GM21723 (cell line): Measurements from ENCODE around the gene RBM10.
"Not testable (repeated sequence)": the region's sequence is repeated elsewhere in the genome, so short reads cannot be mapped to it uniquely, and the experiment has no call there.

ENCODE experiments used
- ATAC-seq: cut with Tn5 transposase; IDR thresholded peaks from one replicate; pipeline ENCODE4 v1.9.1; 2021; ENCODE audit warnings: mild to moderate bottlenecking, moderate library complexity; ENCODE audit not compliant: unreplicated experiment

Gene RBM10, protein sequence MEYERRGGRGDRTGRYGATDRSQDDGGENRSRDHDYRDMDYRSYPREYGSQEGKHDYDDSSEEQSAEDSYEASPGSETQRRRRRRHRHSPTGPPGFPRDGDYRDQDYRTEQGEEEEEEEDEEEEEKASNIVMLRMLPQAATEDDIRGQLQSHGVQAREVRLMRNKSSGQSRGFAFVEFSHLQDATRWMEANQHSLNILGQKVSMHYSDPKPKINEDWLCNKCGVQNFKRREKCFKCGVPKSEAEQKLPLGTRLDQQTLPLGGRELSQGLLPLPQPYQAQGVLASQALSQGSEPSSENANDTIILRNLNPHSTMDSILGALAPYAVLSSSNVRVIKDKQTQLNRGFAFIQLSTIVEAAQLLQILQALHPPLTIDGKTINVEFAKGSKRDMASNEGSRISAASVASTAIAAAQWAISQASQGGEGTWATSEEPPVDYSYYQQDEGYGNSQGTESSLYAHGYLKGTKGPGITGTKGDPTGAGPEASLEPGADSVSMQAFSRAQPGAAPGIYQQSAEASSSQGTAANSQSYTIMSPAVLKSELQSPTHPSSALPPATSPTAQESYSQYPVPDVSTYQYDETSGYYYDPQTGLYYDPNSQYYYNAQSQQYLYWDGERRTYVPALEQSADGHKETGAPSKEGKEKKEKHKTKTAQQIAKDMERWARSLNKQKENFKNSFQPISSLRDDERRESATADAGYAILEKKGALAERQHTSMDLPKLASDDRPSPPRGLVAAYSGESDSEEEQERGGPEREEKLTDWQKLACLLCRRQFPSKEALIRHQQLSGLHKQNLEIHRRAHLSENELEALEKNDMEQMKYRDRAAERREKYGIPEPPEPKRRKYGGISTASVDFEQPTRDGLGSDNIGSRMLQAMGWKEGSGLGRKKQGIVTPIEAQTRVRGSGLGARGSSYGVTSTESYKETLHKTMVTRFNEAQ

DNA sequence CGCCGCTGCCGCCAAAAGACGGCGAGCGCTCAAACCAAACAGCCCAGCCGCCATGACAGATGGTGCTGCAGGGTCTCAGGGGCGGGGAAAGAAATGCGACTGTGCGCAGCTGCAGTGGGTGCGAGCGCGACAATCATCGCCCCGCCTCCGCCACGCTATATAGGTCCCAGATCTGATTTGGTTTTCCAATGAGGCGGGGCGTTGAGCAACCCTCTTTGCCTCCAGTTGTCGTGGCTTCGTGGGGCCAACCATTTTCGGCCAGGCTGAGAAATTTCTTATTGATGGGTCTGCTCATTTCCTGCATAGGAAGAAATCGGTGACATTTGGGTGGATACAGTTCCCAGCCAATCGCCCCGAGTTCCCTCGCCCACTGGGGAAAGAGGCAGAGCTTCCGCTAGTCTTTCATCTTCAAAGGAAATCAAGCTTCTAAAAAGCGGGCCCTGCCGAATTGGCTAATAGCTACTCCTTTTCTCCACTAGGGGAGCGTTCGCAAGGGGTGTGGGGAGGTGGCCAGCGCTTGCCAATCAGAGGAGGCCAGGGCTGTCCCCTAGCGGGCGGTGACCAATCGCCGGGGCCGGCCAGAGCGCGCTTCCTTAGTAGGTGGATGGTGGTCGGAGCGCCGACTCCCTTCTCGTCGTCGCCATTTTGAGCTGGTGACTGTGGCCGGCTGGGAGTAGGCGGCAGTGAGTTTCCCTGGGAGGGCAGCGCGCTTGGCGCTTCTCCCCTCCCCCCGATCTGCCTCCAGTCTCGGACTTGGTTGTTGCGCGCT, at the start of gene RBM10, which contains the start of gene NDUFB11:
RBM10 (plus strand) TSS at position 596 of the 769 bp plus-strand sequence. CDS start 2,261 bp downstream, outside the sequence.
NDUFB11 (minus strand) TSS at position 77 of the 769 bp plus-strand sequence; CDS start at position 54, 23 bp downstream.
- ATAC-seq: peak; percentile 88

DNA sequence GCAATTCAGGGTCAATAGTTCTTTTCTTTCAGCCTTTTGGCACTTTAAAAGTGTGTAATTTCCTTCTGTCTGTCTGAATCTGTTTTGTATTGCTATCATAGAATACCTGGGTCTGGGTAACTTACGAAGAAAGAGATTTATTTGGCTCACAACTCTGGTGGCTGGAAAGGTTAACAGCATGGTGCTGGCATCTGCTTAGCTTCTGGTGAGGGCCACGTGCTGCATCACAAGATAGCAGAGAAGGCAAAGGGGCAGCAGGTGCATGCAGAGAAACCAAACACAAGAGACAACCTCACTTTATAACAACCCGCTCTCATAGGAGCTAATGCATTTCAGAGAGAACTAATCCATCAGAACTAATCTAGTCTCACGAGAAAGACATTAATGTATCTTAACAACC, 48.0 kb upstream of the RBM10 start:
- ATAC-seq: no peak

DNA sequence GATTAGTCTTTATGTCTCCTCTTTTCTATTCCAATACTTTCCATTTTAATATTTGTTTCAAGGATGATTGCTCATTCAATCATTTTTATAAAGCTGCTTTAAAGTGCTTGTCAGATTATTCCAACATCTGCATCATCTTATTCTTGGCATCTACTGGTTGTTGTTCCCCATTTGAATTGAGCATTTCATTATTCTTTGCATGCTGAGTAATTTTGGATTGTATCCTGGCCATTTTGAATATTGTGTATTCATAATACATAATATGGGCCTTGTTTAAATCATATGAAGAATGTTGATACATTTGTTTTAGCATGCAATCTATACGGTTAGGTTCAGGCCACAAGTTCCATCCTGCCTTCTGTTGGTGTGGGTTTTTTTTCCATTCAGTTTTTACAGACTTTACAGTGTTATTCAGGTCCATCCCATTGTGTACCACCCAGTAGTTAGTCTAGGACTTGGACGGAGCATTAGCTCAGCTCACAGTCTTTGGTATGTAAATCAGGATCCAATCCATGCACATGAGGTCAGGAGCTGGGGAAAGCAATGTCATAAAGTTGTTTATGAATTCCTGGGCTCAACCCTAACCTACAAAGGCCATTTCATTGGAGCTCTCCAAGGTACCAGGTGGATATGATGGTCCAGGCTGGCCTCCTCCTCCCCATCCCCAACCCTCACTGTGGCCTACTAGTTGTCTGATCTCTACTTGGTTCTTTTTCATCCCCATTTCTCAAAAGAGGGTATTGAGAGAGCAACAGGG, 46.5 kb upstream of the RBM10 start:
- ATAC-seq: no peak

DNA sequence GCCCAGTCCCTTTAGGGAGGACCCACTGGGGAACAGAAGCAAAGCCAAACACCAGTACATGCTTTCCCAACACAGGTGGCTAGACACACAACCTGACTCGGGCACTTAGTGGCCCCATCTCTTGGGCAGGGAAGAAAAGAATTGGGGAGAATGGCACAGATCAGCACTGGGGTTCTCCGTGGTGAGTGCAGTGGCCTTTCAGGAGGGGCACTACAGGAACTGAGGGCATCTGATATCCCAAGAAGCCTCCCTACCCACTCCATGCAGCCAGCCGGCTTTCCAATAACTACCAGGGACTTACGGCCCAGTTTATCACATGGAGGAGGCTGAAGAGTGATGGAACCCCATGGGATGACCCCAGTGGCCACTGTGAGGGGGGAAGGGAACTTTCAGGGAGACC, 43.8 kb upstream of the RBM10 start:
- no peak for ATAC-seq

DNA sequence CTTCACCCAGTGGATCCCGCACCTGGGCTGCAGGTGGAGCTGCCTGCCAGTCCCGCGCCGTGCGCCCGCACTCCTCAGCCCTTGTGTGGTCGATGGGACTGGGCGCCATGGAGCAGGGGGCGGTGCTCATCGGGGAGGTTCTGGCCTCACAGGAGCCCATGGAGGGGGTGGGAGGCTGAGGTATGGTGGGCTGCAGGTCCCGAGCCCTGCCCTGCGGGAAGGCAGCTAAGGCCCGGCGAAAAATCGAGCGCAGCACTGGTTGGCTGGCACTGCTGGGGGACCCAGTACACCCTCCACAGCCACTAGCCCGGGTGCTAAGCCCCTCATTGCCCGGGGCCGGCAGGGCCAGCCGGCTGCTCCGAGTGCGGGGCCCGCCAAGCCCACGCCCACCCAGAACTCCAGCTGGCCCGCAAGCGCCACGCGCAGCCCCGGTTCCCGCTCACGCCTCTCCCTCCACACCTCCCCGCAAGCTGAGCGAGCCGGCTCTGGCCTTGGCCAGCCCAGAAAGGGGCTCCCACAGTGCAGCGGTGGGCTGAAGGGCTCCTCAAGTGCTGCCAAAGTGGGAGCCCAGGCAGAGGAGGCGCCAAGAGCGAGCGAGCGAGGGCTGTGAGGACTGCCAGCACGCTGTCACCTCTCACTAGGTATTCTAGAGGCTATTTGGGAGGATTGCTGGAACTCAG, 33.9 kb upstream of the RBM10 start:
- ATAC-seq: not testable (repeated sequence)

DNA sequence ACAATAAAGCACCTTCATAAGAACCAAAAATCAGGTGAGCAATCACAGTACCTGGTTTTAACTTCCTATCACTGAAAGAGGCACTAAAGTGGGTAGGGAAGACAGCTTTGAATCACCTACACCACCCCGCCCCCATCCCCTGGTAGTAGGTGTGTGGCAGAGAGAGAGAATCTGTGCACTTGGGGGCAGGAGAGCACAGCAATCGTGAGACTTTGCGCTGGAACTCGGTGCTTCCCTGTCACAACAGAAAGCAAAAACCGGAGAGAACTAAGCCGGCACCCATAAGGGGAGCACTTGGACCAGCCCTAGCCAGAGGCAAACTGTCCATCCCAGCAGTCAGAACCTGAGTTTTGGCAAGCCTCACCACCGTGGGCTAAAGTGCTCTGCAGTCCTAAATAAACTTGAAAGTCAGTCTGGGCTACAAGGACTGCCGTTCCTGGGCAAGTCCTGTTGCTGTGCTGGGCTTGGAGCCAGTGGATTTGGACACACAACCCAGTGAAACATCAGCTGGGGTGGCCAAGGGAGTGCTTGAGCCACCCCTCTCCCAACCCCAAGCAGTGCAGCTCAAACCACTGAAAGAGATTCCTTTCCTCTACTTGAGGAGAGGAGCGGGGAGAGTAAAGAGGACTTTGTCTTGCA, 32.6 kb upstream of the RBM10 start:
- no peak for ATAC-seq

DNA sequence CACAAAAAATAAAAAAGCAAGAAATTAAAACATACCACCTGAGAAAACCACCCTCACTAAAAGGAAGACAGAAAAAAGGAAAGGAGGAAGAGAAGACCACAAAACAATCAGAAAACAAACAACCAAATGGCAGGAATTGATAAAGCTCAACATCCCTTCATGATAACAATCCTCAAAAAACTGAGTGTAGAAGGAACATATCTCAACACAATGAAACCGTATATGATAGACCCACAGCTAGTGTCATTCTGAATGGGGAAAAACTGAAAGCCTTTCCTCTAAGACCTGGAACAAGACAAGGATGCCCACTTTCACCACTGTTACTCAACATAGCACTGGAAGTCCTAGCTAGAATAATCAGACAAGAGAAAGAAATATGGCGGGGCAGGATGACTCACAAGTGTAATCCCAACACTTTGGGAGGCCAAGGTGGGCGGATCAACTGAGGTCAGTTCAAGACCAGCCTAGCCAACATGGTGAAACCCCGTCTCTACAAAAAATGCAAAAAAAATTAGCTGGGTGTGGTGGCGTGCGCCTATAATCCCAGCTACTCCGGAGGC, 28.4 kb upstream of the RBM10 start:
- ATAC-seq: not testable (repeated sequence)

DNA sequence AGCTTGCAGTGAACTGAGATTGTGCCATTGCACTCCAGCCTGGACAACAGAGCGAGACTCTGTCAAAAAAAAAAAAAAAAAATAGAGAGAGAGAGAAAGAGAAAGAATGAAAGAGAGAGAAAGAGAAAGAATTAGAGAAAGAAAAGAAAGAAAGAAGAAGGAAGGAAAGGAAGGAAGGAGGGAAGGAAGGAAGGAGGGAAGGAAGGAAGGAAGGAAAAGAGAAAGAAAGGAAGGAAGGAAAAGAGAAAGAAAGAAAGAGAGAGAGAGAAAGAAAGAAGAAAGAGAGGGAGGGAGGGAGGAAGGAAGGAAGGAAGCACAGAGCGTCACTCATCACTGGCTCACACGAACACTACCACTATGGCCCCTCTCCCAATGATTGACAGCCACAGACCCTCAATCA, 20.6 kb upstream of the RBM10 start:
- not testable (repeated sequence) for ATAC-seq

DNA sequence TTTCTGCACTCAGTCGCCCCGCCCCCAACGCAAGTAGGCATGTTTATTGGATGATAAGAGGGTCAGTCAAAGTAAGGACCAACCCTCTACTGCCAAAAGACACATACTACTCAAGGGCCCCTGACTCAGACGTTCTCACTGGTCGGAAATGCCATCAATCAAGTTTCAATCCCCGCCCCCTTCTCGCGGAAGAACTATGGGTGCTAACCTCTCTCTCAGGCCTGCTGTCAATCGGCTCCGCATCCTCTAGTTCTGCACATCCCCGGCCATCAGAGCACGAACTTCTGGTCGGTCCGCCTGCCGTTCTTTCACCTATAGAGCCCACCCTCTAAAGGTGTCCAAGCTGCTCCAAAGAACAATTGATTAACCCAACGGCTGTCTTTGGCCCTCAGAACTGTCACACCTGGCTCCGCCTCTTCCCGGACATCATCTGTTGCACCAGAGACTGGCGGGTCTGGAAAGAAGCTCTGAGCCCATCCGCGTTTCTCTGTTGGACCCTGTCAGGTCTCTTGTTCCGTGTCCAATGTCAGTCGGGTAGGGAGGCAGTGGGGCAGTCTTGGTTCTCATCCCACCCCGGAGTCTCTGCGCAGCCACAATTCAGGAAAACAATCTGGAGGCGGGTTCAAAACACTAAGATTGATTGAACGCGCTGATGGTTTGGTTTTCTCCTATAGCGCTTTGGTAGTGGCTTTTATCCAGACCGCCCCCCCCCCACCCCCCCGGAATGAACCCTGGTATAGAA, 15.7 kb upstream of the RBM10 start:
- ATAC-seq: peak; percentile 98

DNA sequence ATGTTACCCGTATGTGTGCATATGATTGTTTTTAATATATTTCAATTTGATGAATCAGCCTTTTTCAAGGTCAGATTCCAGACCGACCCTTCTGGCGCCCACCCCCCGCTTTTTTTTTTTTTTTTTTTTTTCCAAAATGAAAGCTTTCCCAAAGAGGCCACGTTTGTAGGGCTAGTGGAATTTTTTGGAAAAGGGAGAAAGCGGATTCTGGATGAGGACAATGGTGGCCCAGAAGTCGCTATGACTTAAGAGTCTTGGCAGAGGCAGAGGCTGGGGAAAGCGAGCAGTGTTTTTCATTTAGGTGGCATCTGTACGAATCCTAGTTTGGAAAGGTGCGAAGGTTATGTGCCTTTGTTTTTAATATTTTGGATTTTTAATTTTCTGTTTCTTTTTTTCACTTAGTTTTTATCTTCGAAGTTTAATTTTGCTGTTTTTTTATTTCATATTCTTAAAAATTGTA, 15.1 kb upstream of the RBM10 start:
- no peak for ATAC-seq

DNA sequence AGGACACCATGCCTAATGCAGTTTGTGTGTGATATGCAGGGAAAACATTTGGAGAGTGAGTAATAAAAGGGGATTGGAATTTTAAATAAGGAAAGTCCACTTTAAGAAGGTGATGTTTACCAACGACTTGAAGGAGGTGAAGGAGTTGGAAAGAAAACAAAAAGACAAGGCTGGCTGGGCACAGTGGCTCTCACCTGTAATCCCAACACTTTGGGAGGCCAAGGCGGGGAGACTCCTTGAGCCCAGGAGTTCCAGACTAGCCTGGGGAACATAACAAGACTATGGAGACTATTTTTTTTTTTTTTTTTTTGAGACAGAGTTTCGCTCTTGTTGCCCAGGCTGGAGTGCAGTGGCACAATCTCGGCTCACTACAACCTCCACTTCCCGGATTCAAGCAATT, 11.5 kb upstream of the RBM10 start:
- ATAC-seq: no peak

DNA sequence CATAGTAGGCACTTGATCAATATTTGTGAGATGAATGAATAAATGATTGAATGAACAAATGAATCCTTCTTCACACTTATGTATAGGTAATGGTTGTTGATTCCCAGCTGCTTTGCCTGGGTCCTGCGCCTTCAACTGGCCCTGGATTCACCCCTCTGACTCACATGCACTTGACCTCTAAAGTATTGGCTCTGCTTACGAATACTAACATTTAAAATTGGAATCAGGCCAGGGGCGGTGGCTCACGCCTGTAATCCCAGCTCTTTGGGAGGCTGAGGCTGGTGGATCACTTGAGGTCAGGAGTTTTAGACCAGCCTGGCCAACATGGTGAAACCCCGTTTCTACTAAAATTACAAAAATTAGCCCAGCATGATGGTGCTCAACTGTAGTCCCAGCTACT, 9.4 kb upstream of the RBM10 start:
- ATAC-seq: not testable (repeated sequence)

DNA sequence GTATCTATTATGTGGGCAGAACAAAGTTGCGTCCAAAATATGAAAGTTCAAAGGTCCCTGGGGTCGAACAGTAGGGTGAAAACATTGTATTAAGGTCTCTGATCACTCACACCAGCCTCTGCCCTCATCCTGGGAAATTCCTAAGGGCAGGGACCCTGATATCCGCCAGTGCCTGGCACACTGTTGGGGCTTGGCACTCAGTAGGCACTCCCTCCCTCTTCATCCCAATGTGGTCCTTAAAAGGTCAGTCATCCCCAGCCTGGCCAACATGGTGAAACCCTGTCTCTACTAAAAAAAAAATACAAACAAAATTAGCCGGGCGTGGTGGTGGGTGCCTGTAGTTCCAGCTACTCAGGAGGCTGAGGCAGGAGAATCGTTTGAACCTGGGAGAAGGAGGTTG, 6.8 kb upstream of the RBM10 start:
- ATAC-seq: no peak

DNA sequence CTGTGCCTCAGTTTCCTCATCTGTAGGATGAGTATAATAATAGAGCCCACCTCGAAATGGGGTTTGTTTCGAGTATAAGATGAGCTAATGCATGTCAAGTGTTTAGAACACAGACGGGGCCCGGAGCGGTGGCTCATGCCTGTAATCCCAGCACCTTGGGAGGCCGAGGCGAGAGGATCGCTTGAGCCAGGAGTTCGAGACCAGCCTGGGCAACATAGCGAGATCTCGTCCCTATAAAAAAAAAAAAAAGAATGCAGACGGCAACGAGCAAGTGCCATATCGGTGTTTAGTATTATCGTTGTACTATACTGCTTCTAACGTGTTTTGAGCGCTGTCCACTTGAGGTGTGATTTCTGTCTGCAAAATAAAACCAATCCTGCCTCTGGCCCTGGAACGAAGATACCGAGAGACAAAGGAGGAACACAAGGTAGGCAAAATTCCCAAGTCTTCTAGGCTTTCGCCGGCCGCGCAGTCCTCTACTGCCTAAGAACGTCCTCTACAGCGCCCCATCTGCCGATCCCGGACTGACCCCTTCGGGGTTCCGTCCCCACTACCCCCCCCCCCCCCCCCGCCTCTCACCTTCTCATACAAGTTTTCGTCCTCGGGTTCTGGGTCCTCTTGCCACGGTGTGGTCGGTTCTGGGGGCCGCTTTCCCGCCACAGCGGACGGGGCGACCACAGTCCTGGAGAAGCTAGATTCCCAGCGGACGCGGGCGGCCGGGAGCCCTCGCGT, 961 bp upstream of the RBM10 start:
- peak; percentile 24 for ATAC-seq

DNA sequence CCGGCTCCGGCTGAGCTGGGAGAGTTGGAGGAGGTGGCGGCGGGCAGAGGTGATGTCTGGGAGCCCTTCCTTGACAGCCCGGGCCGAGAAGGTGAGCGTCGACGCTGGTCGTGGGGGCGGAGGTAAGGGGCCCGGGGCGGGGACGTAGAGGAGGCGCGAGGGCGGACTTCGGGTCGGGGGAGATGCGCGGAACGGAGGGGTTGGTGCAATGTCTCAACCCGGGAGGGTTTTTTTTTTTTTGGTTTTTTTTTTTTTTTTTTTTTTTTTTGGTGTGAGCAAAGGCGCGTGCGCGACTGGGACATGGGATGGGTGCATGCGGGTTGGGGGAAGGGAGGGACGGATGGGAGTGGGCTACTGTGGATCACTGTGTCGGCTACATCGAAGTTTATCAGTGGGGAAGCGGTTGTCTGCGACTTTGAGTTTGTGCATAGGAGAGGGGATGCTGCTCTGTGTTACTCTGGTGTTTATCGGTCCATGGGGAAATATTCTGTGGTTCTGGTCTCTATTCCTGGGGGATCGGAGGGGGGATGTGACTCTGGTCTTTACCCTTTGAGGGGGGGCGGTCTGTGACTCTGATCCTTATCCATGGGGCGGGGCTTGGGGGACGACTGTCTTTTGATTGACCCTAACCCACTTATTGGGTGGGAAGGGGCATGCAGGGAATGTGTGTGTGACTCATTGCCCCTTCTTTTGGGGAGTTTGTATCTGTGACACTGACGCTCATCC, 537 bp downstream of the RBM10 start:
- peak; percentile 14 for ATAC-seq

DNA sequence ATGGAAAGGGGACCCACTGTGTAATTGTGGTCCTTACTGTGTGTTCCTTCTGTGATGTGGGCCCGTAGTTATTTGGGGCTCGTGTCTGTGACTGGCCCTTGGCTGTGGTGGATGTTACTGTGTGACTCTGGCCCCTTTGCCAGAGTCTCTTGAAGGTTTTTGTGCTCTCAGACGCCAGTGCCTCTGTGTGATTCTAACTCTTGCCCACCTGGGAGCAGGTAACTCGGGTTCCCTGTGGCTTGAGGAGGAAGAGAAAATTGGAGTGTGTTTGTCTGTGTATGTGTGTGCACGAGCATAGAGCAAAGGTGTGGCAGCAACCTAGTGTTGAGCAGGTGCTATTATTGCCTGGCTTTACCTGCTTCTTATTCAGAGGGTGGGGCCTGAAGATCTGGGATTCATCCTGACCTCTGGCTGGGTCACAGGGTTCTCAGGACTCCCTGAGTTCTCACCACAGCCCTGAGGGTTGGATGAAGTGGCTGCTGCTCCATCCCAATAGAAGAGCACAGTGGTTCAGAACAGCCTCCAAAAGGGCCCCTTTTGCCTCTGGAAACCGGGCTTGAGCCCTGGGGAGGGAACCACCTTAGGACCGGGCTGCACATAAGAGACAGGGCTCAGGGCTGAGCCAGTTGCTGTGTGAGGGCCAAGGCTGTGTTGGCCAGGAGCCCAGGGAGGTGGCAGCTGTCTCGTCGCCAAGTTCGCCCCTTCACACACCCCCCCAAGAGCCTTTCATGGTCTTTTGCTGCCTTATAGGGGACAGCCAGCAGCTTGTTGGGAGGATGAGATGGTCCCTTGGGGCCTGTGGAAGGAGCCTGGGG, 1.3 kb downstream of the RBM10 start:
- ATAC-seq: no peak
